Stimulated activated CD4-positive, alpha-beta T cell treated with anti-CD3 and anti-CD28 coated beads, Interleukin-2, amount 100 ng/mL, for 4 hours (primary cell): Measurements from ENCODE around the gene NT5C1B.

Experiments used
- DNase-seq: peaks from one replicate; pipeline ENCODE4 v3.0.0-alpha.2; 2020; ENCODE audit warnings: low read depth

NT5C1B gene

DNA sequence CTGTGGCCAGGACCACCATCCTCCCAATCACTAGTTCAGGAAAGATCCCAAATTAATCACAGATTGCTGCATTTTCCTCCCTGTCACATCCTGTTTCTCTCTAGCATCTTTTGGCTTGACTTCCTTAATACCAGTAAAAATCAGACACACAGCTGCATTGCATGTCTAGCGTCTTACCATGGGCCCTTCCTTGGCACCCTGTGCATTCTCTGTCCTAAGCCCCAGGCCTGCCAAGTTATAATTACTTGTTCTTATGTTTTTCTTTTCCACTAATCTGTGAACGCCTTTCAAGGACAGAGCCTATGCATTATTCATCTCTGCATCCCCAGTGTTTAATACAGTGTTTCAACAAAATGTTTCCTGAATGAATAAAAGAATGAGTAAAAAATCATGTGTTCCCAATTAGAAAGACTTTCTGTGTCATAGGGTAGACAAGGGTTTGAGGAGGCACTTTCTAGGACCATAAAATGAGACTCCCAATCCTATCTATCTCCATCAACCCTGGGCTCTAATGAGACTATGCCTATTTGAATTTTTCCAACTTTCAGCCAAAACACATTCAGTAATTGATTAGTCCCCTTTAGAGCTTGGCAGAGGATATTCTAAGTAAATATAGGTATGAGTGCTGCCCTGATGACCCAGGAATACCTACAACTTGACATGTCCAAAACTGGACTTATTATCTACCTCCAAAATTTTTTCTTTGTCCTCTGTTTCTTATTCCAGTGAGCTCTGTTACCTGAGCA lies 10.3 kb upstream of the NT5C1B start:
- no peak for DNase-seq

DNA sequence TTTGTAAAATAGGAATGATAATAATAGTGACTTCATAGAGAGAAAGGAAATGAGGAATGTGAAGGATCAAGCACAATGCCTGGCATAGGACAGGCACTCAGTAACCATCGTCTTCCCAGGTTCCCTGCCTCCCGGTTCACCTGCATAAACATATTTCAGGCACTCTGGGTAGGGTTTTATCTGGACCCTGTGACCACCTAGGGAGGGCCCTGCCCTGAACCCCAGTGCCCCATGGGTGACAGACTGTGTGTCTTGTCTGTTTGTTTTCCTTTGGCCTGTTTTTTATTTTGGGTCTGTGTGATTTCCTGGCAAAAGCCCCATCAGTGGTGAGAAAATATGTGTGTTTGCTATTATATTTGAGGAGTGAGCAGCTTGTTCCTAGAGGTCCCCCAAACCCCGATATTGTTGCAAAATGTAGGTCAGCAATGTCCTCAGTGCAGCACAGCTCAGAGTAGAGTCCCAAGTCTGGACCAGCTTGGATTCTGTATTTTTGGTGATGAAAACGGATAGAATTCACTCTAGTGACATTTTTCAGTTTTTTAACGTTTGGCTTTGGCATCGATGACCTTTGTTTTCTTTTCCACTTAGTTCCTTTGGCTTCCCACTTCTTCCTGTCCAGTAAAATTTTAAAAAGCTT lies 9.6 kb upstream of the NT5C1B start:
- DNase-seq, result no peak

DNA sequence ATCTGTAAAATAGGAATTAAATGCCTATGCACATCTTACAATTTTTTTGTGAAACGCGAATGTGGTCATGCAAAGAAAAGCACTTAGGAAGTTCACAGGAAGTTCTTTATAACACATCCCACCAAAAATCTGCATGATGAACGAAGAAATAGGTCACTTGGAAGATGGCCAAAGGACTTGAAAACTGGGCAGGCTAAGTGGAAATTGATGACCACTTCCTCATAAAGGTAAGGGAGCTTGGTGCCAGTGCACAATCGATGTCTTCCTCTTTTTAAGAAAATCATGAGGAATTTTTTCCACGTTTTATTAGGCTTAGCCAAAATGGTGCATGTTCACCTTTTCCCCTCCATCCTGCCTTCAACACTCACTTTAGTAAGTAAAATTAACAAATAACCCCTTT lies 8.2 kb upstream of the NT5C1B start:
- DNase-seq, result no peak

DNA sequence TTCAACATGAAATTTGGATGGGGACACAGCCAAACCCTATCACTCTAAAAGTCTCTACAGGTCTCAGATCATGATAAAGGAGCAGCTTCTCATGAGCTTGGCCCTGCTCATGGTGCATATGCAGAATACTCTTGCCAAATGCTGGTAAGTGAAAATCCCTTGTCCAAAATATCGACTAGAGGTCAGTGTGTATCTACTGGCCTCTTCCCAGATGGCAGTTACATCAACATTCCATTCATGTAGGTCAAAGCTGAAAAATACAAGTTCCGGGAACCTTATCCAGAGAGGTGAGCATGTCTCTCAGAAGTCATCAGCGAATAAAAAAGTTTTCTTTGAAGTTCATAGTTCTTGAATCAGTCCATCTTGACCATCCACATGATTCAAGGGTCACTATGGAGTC lies 7.6 kb upstream of the NT5C1B start:
- no peak for DNase-seq

DNA sequence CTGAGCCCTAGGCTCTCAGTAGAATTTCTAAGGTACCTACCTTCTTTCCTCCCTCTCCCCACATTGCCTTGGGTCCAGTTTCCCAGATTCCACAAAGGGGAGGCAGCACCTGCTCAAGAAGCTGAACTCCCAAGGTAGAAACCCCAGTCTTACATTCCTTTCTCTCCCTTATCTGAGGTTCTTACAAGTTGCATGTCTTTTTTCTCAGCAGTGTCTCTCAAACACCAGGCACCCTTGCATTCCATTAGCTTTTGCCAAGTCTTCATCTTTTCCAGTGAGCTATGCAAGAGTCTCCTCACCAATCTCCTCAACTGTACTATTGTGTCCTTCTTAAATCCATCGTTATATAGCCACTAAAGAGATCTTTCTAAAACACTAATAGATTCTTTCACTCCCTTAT lies 4.1 kb upstream of the NT5C1B start:
- DNase-seq, result no peak

DNA sequence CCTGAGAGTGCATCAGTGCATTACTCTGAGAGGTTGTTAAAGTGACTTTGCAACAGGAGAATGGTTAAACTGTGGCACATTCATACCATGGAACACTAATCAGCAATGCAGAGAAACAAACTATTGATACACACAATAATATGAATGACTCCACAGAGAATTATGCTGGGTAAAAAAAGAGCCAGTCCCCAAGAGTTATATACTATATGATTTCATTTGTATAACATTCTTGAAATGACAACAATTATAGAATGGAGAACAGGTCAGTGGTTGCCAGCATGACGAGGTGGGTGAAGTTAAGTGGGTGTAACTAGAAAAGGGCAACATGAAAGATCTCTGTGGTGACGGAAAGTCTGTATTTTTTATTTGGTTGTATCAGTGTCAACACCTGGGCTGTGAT lies 3.0 kb upstream of the NT5C1B start:
- no peak for DNase-seq

DNA sequence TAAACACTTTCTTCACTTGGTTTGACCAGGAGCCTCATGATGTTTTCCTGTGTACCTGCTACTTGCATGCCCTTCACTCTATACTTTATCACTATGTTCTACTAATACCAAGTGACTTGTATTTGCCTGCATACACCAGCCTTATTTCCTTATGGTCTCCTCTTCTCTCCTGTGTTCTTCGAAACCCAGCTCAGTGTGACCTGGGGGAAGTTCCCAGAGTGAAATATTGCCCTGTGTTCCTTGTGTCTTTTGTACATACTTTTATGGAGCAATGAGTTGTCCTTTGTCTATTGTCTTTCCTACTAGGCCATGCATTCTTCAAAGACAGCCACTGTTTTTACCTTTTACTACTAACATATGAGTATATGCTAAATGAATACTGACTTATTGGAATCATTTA lies 567 bp downstream of the NT5C1B start:
- DNase-seq, result no peak

DNA sequence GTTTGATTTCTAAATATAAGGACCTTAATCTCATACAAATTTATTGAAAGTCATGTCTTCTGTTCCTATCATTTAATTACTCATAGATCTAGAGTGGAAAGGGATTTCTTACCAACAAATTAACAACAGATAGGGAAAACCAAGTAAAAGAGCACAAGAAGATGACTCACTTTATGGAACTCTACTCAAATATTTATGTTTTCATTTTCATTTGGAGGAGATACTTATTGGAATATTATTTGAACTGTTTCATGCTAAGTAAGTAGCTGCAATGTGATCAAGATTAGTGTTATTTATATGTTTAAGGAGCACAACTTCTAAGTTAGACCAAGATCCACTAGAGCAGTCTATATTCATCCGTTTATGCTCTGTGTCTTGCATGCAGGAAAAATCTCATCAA lies 1.3 kb downstream of the NT5C1B start:
- no peak for DNase-seq

DNA sequence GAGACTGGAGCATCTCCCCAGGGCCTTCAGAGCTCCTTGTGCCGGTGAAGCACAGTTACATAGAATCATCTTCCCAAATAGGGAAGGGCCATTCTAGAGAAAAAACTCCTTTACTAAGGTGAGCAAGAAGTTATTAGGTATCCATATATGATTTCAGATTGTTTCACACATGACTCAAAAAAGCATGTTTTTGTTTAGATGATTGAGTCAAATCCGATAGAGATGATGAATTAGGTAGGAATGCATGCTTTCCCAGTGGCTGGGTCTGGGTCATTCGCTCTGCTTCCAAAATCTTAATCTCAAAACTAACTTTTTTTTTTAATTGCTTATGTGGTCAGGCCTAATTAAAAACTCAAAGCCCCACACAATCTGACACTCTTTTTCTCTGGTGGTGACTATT lies 3.8 kb downstream of the NT5C1B start:
- DNase-seq, result no peak

DNA sequence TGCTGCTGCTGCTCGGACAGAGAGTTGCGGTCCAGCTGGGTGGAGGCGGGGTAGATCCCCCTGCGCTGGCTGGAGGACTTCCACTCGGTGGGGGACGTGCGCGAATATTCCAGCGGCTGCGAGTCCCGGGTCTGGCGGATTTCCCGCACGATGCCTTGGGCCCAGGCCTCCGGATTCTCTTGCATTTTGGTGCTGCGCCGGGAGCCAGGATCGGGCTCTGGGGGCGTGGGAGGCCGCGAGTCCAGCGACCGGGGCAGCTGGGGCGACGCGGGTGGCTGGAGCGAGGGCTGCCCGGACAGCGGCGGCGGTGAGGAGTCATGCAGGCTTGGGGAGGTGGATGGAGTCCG lies 4.8 kb downstream of the NT5C1B start:
- no peak for DNase-seq

DNA sequence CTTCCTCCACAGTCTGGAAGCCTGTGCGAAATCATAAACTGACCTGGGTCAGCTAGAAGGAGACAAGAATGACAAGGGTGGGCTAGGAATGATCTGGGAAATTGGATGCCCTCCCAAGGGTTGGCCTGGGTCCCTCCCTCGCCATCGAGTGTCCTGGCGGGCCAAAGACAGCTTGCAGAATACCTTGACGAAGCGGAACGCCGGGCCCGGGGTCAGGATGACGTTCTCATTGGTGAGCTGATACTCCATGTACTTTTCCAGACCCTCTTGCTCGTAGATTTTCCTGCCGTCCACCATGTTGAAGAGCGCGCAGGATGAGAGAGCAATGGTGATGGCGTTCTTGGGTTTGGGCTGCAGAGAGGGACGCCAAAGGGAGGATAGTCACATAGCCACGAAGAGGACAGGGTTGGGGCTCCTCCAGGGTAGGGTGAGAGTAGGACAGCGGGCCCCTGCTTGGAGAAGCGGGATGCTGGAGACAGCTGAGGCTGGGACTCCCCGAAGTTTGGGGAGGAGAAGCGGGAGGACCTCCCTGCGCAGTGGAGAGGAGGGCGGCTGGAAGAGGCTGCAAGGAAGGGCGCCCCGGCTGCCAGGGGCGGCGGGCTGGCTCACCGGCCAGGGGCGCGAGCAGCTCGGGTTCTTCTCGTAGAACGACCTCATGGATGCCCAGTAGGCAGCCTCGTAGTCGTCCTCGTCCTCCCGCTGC lies 5.3 kb downstream of the NT5C1B start:
- DNase-seq, result no peak

DNA sequence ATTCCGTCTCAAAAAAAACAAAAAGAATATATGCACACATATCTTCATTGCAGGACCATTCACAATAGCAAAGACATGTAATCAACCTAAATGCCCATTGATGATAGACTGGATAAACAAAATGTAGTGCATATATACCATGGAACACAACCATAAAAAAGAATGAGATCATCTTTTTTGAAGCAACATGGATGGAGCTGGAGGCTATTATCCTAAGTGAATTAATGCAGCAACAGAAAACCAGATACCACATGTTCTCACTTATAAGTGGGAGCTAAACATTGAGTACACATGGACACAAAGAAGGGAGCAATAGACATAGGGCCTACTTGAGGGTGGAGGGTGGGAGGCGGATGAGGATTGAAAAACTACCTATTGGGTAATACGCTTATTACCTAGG lies 8.8 kb downstream of the NT5C1B start:
- no peak for DNase-seq

DNA sequence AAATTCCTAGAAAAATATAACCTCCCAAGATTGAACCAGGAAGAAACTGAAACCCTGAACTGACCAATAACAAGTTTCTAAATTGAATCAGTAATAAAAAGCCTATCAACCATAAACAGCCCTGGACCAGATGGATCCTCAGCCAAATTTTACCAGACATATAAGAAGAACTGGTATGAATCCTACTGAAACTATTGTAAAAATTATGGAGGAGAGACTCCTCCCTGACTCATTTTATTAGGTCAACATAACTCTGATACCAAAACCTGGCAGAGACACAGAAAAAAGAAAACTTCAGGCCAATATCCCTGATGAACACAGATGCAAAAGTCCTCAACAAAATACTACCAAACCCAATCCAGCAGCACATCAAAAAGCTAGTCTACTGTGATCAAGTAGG lies 11.3 kb downstream of the NT5C1B start:
- DNase-seq, result no peak

DNA sequence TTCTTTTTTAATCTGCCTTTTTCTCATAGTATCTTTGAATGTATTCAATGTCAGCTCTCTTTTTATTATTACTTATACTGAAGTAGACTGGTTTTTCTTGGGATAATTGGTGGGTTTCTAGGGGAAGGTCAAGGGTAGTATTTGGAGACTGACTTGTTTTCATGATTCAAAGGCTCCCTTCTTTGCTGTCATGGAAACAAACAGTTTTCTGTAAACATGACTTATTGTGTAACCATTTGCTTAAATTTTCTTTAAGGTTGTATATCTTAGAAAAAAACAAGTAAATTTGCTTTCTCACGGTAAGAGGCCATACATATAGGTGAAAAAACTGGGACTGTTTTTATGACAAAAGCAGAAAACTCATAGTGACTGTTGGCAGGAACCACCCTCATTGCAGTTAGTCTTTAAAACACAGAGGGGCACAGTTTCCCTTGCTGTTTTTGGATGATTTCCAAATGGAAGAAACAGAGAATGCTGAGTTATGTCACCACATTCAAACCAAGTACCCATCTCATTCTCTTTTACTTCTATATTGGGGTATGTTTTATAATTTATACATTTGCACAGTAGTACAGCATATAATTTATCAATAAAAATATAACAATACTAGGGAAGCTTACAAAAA lies 23.1 kb downstream of the NT5C1B start:
- no peak for DNase-seq

DNA sequence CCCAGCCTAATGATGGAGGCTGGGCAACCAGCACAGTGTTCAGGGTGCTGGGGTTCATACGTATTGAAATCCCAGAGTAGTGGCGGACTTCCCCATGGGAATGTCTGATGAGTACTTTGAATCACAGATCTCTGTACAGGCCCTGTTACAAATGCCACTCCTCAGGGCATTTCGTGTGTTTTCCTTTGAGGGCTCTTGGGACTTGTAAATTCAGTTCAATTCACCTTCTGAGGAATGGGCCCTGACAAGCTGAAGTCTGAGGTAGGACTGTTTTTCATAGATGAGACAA lies 28.6 kb downstream of the NT5C1B start:
- no peak for DNase-seq

DNA sequence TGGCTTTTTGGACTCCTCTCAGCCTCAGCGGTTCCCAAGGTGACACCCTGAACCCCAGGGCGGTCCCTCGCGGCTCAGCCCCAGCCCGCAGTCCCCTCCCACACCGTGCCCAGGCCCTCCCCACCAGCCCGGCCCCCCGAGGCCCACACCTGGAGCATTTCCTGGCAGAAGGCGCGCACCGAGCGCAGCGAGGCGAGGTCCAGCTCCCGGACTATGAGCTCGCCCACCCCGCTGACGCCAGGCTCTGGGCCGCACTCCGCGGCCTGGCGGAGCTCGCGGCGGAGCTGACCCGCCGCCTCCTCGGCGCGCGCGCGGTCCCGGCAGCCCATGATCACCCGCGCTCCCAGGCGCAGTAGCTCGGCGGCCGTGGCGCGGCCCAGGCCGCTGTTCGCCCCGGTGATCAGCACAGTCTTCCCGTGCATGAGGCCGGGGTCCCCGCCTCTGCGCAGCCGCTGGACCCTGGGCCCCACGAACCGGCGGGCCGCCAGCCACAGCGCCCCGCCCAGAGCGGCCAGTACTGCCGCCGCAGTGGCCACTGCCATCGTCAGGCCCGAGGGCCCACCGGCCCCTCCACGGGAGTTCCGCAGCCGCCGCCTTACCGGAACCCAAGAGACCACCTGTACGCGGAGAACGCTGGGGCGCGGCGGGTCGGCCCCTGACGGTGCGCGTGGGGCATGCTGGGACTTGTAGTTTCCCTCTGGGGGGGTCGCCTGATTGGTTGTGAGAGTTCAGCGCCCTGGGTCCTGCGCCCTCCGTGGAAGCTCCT lies 29.2 kb downstream of the NT5C1B start, which contains the start of gene RDH14:
Gene RDH14 (minus strand): TSS at position 623 of the 766 bp plus-strand sequence. CDS start 81 bp downstream, at position 542.
- DNase-seq, result peak; percentile 88

DNA sequence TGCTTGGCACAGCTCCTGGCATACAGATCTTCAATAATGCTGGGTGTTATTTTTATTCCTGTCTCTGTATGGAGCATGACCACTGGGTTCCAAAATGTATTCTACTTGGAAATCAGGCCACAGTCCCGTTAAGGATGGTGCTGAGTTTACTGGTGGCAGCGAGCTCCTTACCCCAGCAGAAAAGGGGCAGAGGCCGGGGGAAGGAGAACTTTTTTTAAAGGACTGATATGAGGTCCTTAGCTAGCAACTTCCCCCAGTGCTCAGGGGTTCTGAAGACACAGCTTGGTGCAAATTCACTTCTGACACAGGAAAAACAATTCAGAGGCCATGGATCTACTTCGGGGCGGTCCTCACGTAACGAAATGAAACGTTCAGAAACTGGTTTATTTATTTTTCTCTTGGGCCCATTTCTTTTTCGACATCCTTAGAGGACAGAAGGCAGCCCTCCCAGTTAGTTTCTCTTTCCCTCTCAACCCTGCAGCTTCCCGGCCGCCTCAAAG lies 29.8 kb downstream of the NT5C1B start:
- no peak for DNase-seq

DNA sequence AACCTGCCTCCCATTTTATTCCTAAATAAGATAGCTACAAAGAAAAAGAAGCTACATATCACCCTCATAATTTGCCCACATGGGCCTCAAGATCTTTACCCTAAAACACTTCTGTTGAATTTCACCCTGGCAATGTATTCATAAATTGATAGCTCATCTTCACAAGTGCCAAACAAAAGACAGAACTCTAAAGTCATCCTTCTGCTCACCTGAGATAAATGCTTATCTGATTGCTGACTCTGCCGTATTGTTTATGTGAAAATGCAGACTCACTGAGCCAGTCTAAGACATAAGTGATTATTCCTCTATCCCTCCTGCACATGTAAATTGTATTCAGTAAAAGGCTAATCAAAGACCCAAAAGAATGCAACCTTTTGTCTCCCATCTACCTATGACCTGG lies 30.9 kb downstream of the NT5C1B start:
- no peak for DNase-seq

DNA sequence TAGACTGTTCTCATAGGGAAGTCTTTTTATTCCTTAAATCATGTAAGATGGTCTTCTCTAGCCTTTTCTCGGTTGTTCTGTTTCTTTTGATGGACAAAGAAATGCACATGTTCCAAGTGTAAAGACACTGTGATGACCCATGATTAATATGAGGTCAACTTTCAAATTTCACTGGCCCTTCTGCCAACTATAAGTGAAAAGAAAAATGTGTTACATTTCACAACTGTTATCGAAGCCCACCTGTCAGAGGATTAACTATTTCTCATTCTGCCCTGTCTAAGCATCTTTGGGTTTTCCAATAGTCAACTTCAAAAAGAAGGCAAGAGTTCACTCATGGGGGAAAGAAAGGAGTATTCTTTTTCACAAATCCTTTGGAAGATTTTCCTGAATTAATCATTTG lies 32.2 kb downstream of the NT5C1B start:
- no peak for DNase-seq

DNA sequence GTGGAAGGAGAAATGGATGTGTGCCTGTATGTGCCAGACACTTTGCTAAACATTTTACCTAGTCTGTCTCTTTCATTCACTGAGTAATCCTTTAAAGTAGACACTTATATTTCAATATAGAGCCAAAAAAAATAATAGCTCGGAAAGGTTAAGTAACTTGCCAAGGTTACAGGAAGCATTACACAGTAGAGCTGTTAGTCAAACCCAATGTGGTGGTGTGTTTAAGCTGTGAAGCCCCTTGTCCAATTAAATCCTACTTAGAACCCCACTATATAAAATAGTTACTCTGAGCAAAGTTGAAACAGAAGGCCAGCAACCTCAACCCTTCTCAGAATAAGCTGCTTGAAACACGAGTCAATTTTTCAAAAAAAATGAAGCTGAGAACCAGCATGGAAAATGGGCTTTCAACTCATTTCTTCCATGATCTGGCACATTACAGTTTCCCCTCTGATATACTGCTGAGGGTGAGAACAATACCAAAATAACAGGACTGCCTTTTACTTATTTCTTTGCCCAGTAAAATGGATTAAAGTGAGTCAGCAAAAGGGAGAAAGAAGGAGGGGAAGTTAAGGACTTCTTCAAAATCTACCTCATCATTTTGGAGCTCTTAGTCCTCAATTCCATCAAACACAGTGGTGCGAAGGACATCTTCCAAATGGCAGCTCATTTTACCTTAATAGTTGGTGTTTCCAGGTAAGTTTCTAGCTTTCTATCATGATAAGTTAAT lies 36.9 kb downstream of the NT5C1B start:
- no peak for DNase-seq

DNA sequence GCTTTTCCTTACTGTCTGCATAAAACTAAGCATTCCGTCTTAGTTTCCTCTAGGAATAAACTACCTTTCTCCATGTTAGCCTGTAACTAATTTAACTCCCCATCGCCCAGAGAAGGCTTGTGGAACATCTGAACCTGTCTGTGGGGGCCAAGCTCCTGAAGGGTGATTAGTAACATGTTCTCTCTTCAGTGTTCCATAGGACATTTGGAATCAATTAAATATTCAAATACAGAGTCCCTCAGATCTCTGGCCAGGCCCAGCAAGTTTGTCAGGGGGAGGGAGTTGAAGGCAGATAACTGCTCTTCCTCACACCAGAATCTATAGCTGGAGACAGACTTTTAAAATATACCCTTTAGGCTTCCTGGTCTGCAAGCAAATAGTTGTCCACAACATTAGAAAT lies 37.7 kb downstream of the NT5C1B start:
- DNase-seq, result no peak

DNA sequence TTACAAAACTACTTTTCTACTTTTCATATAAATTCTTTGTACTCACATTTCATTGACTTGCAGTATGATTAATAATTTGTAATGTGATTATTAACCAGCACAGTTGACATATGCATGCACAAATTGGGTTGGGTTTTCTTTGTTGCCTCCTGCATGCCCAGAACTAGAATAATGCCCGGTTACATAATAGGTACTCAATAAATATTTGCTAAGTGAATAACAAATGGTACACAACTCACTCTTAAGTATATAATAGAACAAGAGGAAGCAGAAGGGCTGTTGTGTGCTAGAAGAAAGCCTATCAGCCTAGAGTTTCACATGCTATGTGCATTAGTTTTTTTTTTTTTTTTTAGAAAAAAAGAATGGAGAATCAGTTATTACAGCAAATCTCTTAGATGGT lies 38.2 kb downstream of the NT5C1B start:
- DNase-seq, result no peak
